HG02623 (cell line): ENCODE results near the gene WNT9A.
"Not testable (repeated sequence)": the region's sequence is repeated elsewhere in the genome, so short reads cannot be mapped to it uniquely, and the experiment has no call there.

Experiments
- ATAC-seq: cut with Tn5 transposase; IDR thresholded peaks from one replicate; pipeline ENCODE4 v1.9.1; 2021; ENCODE audit warnings: moderate library complexity; ENCODE audit not compliant: unreplicated experiment

Gene WNT9A

GRCh38 chr1:227889047-227889862 lies 58.5 kb downstream of the WNT9A start:
- ATAC-seq: no peak

GRCh38 chr1:227888404-227889046 lies 59.2 kb downstream of the WNT9A start:
- no peak for ATAC-seq

- no peak for ATAC-seq
Measured at GRCh38 chr1:227887697-227888403, 59.9 kb downstream of the WNT9A start.

- ATAC-seq: no peak
Measured at GRCh38 chr1:227886993-227887696, 60.6 kb downstream of the WNT9A start.

- ATAC-seq: no peak
Measured at GRCh38 chr1:227886503-227886961, 61.2 kb downstream of the WNT9A start.

GRCh38 chr1:227885648-227886502 lies 61.9 kb downstream of the WNT9A start:
- no peak for ATAC-seq

- no peak for ATAC-seq
Measured at GRCh38 chr1:227885135-227885647, 62.5 kb downstream of the WNT9A start.

GRCh38 chr1:227884370-227885134 lies 63.2 kb downstream of the WNT9A start:
- no peak for ATAC-seq

GRCh38 chr1:227883641-227884301 lies 64.0 kb downstream of the WNT9A start:
- no peak for ATAC-seq

- no peak for ATAC-seq
Measured at GRCh38 chr1:227883073-227883520, 64.6 kb downstream of the WNT9A start.

- ATAC-seq: no peak
Measured at GRCh38 chr1:227880342-227880924, 67.3 kb downstream of the WNT9A start.

GRCh38 chr1:227877810-227878209 lies 69.9 kb downstream of the WNT9A start:
- ATAC-seq: not testable (repeated sequence)

GRCh38 chr1:227871892-227872291 lies 75.8 kb downstream of the WNT9A start:
- ATAC-seq: not testable (repeated sequence)

- ATAC-seq: no peak
Measured at GRCh38 chr1:227870366-227870765, 77.4 kb downstream of the WNT9A start.

GRCh38 chr1:227869851-227870305 lies 77.9 kb downstream of the WNT9A start:
- ATAC-seq: no peak

- no peak for ATAC-seq
Measured at GRCh38 chr1:227869279-227869842, 78.4 kb downstream of the WNT9A start.
